ENCODE measurements around the gene COASY. TPM values are rescaled to one million over a fixed set of nuclear protein-coding genes. Genes with fewer than 3 reads are reported as not detected.
"Not testable (repeated sequence)": the region's sequence is repeated elsewhere in the genome, so short reads cannot be mapped to it uniquely, and the experiment has no call there.

Gene COASY
- total RNA-seq, 1 donor from 2014 or later, result 3.6 TPM

GRCh38 chr17:42574463-42574862, 12.5 kb downstream of the COASY start:
- no peak for DNase-seq

- no peak for DNase-seq
Measured at GRCh38 chr17:42577140-42577531, 15.2 kb downstream of the COASY start.

- peak; percentile 90 for DNase-seq
Measured at GRCh38 chr17:42577532-42578281, 15.8 kb downstream of the COASY start, which contains the start of gene PSMC3IP. Gene PSMC3IP (minus strand): TSS chr17:42577729. CDS start chr17:42577686, 43 bp downstream.

- DNase-seq, result peak; percentile 30
Measured at GRCh38 chr17:42578282-42578869, 16.4 kb downstream of the COASY start.

GRCh38 chr17:42579794-42580551, 18.0 kb downstream of the COASY start:
- DNase-seq, result no peak

- no peak for DNase-seq
Measured at GRCh38 chr17:42581744-42582270, 19.9 kb downstream of the COASY start.

- no peak for DNase-seq
Measured at GRCh38 chr17:42584880-42585279, 22.9 kb downstream of the COASY start.

- no peak for DNase-seq
Measured at GRCh38 chr17:42585353-42585752, 23.4 kb downstream of the COASY start.

- DNase-seq, result no peak
Measured at GRCh38 chr17:42586514-42587230, 24.7 kb downstream of the COASY start.

- no peak for DNase-seq
Measured at GRCh38 chr17:42590886-42591285, 28.9 kb downstream of the COASY start.

- DNase-seq, result no peak
Measured at GRCh38 chr17:42591411-42591810, 29.5 kb downstream of the COASY start.

GRCh38 chr17:42596386-42596785, 34.4 kb downstream of the COASY start:
- no peak for DNase-seq

GRCh38 chr17:42598905-42599304, 37.0 kb downstream of the COASY start:
- DNase-seq, result no peak

GRCh38 chr17:42603318-42603717, 41.4 kb downstream of the COASY start:
- DNase-seq, result no peak

GRCh38 chr17:42607769-42608168, 45.8 kb downstream of the COASY start:
- DNase-seq, result no peak

GRCh38 chr17:42608305-42609181, 46.6 kb downstream of the COASY start:
- DNase-seq, result no peak

- peak; percentile 97 for DNase-seq
Measured at GRCh38 chr17:42609182-42609813, 47.4 kb downstream of the COASY start, which contains the start of the genes RETREG3 and TUBG1. Gene RETREG3 (minus strand): TSS chr17:42609374. CDS start chr17:42609324, 50 bp downstream. Gene TUBG1 (plus strand): TSS chr17:42609683. CDS start chr17:42609738, 55 bp downstream.

GRCh38 chr17:42609814-42610801, 48.2 kb downstream of the COASY start:
- not testable (repeated sequence) for DNase-seq

- no peak for DNase-seq
Measured at GRCh38 chr17:42612013-42612412, 50.1 kb downstream of the COASY start.
